ENCODE data around the gene TEX10.

- TF ChIP-seq POLR2A (IDR thresholded peaks at IDR 0.05) = no peak
- TF ChIP-seq CTCF (IDR thresholded peaks at IDR 0.05) = no peak
Observed at GRCh38 chr9:100379862-100380261, 27.1 kb upstream of the TEX10 start.

All from sigmoid colon (tissue), 3 donors.